GM19099 (cell line): ENCODE measurements around the gene CREB3L2.

Experiments used
- POLR2A ChIP-seq: IDR thresholded peaks from 3 replicates; pipeline ENCODE4 v1.6.1; 2011; ENCODE audit warnings: low read depth; ENCODE audit not compliant: insufficient read length; ENCODE audit errors: extremely low read depth

The CREB3L2 gene

DNA sequence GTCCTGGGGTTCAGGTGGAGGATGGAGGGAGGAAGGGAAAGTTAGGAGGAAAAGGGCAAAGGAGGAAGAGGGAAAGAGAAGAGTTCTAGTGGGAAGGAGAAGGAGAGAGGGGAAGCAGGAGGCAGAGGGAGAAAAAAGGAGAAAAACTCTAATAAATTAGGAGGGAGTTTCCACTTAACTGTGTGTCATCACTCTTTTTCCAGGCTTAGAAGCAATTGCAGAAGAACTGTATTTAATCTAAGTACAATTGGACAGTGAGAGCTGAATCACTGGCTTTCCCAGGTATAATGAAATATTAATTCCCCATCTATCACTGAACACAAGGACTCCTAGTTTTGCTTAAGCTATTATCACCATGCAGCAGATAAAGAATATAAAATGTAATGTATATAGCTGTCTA lies 76.8 kb downstream of the CREB3L2 start:
- TF ChIP-seq POLR2A, result no peak

DNA sequence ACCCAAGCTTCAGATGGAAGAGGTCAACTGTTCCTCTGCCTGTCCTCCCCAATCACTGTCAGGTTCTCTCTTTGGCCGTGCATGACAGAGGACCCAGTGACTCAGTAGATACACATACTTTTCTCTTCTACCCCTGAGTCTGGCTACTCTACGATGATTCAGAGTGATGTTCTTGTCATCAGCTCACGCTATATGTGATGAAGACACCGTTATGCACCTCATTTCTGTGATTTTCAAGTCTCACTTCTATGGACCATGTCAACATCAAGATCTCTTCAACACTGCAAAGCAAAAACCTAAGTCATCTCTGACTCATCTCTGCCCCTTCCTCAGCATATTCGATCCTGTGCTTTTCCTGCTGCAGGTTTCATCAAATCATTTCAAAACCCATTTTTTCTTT lies 78.5 kb downstream of the CREB3L2 start:
- no peak for TF ChIP-seq POLR2A

DNA sequence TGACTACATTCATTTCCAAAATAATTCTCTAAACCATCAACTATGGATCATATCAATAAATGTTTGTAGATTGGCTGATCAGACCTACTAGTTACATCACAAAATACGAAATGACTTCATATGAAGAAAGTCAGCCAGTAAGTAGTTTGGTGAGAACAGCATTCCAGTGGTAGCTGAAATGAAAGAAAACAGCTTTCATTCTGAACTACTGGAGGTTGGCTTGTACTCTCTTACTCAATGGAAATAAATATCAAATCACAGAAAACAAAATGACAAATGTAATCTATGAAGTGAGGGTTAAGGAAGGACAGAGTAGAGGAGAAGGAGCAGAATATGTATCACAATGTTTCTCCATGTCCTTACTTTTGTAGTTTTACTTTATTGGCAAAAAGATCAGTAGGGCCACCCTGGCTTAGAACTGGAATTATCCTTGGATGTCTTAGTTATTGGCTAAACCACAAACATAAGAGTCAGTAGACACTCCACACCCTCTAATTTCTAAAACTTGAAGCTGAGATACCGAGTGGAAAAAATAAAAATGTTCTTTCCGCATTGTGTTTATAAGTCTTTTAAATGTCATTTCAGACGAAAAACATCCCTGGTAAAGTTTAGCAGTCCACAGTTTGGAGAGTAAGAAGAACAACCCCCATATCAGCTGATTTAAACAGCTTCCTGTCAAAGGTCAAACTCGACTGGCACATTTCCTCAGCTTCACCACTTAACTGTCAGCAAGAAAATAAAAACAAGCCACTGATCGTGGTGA lies 81.1 kb downstream of the CREB3L2 start:
- no peak for TF ChIP-seq POLR2A

DNA sequence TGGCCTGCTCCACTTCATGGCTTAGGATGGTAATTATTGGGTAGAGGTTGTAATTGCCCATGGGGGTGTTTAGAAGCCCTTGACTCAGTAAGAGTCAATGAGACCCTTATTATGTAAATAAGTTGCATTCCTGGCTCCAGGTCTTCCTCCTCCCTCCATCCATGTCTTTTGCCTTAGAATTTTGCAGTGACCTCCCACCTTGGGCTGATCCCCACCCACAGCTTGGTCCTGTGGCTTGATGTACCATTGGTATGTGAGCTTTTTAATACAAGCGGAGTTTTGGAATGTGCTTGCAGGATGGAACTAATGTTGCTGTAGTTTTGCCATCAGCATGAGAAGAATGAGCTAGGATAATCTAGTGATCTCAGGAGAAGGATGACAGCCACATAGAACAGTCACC lies 81.9 kb downstream of the CREB3L2 start:
- no peak for TF ChIP-seq POLR2A

DNA sequence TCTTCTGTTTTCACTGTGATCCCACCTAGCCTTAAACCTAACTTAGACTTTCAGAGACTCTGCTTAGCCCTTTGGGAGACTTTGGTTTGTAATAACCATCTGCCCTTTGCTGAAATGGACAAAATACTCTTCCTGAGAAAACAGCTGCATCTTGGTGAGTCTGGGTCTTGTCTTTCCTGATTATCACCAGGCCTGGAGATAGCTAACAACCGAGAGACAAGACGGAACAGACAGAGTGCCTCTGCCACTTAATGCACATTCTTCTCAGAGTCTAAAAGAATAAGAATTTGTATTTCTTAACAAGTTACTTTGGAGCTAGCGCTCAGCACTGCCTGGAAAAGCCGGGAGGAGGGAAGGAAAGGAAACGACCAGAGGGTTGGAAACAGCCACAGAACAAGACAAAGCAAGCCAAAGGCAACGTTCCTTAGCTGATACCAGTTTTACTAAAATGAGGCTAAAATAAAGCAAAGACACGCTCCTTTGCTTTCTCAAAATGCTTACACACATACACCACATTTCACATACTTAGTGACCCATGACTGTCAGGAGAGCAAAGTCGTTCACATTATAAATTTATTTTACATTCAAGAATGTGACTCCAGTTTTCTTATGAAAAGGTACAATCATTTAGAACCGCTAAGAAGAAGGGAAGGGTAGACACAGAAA lies 84.8 kb downstream of the CREB3L2 start:
- TF ChIP-seq POLR2A, result no peak

DNA sequence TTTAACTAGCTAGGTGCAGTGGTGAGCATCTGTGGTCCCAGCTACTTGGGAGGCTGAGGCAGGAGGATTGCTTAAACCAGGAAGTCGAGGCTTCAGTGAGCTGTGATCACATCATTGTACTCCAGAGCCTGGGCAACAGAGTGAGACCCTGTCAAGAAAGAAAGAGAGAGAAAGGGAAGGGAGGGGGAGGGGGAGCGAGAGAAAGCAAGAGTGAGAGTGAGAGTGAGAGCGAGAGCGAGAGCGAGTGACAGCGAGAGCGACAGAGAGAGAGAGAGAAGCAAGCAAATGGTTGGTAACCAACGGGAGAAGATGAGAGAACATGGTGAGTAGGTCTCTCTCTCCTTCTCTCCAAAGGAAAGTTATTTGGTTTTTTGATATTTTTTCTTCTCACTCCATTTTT lies 85.3 kb downstream of the CREB3L2 start:
- no peak for TF ChIP-seq POLR2A

DNA sequence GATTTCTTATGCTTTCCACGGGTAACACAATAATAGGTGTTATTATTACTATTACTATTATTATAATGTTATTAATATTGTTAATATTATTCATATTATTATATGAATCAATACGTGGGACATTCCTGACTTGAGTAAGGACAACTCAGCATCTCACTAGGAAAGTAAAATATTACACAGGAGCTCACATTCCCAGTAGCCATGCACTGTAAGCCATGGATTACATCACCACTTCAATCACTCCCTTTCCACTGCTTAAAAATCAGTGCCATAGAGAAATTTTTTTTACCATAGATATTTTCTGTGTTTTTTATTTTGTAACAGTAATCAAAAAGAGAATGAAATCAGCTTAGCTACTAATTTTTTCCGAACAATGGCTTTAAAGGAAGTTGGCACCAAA lies 86.6 kb downstream of the CREB3L2 start:
- no peak for TF ChIP-seq POLR2A

DNA sequence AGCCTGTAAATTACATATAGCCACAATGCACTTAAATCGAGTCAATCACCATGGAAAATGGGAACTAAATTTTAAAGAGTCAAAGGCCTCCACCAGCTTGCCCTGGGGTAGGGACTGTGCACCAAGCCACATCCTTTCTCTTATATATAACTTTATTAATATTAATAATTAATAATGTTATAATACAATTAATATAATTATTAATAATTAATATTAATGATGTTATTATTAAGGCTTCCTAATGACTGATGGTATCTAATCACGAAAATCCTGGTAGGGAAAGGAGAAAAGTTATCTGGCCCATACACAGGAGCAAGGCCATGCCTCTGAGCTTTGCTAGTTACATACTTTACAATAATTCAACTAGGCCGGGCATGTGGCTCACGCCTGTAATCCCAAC lies 87.9 kb downstream of the CREB3L2 start:
- TF ChIP-seq POLR2A, result no peak

DNA sequence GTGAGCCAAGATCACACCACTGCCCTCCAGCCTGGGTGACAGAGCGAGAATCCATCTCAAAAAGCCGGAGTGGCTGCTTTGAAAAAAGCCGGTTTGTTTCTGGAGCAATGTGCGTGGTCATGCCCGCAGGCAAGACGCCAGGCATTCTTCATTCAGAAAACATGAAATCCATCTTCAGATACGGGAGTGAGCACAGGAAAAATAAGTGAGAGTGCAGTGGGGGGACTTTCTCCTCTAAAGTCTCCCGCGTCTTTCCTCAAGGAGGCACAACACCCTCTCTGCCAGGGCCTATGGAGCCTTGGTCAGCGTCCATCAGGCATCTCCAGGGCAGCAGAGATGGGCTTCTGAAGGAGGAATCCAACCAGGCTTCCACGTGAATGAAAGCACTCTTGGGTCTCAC lies 92.8 kb downstream of the CREB3L2 start:
- no peak for TF ChIP-seq POLR2A

DNA sequence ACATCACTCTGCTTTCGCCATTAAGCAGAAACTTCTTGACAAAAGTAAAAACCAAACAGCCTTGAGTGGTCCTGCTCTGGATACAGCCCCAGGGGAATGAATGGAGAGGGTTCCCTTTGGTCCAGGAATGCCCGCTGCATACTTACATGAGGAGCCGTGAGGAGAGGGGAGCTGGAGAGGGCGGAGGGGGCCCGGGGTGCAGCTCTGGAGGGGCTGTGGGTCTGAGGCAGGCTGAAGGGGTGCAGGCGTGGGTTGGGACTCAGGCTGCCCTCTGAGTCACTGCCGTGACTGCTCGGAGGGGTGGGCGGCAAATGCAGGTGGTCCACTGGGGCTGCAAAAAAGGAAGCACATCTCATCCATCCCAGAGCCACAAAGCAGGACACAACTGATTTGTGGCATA lies 93.8 kb downstream of the CREB3L2 start:
- no peak for TF ChIP-seq POLR2A

DNA sequence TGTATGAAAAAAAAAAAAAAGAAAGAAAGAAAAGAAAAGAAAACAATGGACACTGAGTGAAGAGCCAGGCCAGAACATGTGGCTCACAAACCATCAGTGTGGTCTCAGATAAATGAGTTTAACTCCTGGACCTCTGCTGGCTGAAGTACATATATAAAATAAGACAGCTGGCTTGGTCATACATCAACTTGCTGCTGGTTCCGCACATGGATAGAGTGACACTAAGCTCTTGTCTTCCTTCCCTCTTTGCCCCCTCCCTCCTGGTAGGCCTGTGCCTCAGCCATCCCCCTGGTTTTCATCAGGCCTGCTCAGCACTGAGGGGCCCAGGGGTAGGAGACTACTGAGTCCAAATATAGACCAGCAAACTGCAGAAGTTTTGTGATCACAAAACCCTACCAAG lies 97.1 kb downstream of the CREB3L2 start:
- TF ChIP-seq POLR2A, result no peak

DNA sequence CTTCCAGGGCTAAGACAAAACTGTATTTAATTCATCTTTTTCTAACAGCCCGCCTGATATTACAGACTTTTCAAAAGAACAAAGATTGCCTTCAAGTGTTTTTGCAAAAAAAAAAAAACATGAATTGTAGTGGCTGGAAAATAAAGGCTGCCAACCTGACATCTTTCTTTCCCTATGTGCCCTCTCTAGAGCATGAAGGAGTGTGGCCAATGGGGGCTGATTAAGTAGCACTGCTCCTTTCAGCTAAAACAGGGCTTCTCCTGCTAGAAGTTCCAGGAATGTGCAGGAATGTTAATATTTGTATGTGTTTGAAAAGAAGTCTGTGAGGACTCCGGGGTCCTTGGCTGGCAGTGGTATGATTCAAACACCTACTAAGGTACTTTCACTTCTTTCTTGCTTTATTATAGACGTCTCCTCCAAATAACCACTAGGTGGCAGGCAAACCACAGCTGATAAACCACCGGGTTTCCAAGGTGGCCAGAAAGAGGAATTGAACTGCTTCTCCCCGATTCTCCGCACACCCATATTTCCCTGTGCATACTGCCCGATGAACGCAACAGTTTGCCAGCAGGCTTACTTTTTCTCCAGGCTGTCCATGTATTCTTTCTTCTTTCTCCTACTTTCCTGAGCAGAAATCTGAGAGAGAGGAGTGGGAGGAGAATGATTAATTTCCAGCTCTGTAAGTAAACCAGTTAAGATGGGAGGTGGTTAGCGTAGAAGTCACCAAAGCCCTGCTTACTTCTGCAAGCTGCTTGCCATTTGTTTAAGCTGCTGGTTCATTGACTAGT lies 98.3 kb downstream of the CREB3L2 start:
- TF ChIP-seq POLR2A, result no peak

DNA sequence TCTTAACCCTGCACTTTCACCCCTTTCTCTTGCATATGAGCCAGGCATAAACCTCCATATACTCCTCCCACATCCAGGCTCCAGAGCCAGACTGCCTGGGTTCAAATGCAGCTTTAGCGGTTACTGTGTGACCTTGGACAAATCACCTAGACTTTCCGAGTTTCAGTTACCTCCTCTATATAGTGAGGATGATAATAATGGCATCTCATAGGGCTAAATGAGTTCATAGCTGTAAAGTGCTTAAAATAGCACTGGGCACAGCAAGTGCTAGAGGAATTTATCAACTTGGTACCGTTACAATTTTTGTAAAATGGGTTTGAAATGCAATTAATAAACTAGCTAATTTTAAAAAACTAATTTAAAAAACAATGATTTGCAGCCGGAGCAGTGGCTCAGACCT lies 101.7 kb downstream of the CREB3L2 start:
- TF ChIP-seq POLR2A, result no peak

DNA sequence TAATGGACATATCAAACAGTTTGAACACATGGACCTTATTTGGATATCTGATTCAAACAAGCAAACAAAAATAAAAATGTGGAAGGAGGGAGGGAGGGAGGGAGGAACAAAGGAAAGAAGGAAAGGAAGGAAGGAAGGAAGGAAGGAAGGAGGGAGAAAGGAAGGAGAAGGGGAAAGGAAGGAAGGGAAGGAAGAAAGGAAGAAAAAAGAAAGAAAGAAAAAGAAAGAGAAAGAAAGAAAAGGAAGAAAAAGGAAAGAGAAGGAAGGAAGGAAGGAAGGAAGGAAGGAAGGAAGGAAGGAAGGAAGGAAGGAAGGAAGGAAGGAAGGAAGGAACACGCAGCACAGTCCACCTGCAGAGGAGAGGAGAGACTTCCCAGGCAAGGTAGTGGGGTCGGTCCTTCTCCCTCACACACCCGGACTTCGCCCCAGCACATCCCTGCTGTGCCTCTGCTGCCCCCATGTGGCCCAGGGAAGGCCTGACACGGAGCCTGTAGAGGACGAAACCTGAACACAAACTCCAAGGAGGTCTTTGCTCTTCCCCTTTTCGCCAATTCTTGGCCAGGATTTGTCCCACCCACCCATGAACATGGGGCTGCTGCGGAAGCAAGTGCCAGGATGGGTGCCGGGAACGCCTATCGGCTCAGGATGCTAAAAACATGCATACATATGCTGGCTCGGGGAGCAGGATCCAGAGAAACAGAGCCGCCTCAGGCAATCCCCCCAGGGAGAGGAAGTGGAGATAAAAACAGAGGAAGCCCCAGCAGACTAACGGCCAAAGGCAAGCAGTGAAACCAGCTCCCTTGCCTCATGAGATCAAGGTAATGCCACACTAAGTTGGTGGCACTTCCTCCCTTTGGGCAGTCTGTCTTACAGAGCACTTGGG lies 102.8 kb downstream of the CREB3L2 start:
- no peak for TF ChIP-seq POLR2A
